ENCODE data around the gene BOK. TPM values are rescaled to one million over a fixed set of nuclear protein-coding genes. Genes with fewer than 3 reads are reported as not detected.

BOK gene
- total and polyA plus RNA-seq, 2 donors (not counting 3 experiments of a cell fraction or from before 2014, with no cell fraction given): 76.0 to 95.5 TPM

- ChIA-PET CTCF (interaction anchor here (1.1 to 1.9 kb wide), 2 partner anchors 11 to 57 kb away, joined by 3 to 7 read pairs; partner anchors contain the start of gene STK25), POLR2A (no interaction called here)
- TF ChIP-seq EZH2 (IDR thresholded peaks at IDR 0.05; ENCODE audit: borderline replicate concordance, low read depth, low read length, severe bottlenecking): no peak
- TF ChIP-seq POLR2A (IDR thresholded peaks at IDR 0.05; ENCODE audit: low read depth, low read length): no peak
- no peak for TF ChIP-seq FOS (IDR thresholded peaks at IDR 0.05; ENCODE audit: borderline replicate concordance, insufficient read depth, low read length)
- no peak for TF ChIP-seq GATA2 (IDR thresholded peaks at IDR 0.05; ENCODE audit: insufficient read depth, insufficient read length, low read depth, low read length)
- no peak for TF ChIP-seq MYC (IDR thresholded peaks at IDR 0.05; ENCODE audit: low read depth, low read length)
- TF ChIP-seq MAX (IDR thresholded peaks at IDR 0.05; ENCODE audit: insufficient read depth, insufficient read length): no peak
- TF ChIP-seq CTCF (IDR thresholded peaks at IDR 0.05; ENCODE audit: extremely low read depth in 1 of 2, insufficient read depth in 1 of 2, low read depth in 1 of 2, low read length in 2 of 2): no peak
- TF ChIP-seq POLR2AphosphoS5 (IDR thresholded peaks at IDR 0.05; ENCODE audit: insufficient read depth, low read depth, low read length): no peak
- no peaks in the 10 kb centered on the region for H3K27me3 ChIP-seq (ENCODE audit: control insufficient read depth in 2 of 2, insufficient read depth in 2 of 2, low read length in 2 of 2)
- DNase-seq (ENCODE audit: low read depth, low spot score) (no peak), FAIRE-seq (no peak)
- H3K79me2 ChIP-seq (ENCODE audit: control insufficient read depth, insufficient read depth, low read length): peaks cover 48% of the 10 kb centered on the region
- no peak overlapping the region for H3K4me2 ChIP-seq (ENCODE audit: insufficient read depth, low read length)
- H3K36me3 ChIP-seq (ENCODE audit: control insufficient read depth in 2 of 2, extremely low read depth in 1 of 2, insufficient read depth in 2 of 2, low read length in 2 of 2): peaks cover 5 to 29% of the 10 kb centered on the region in 2 experiments
- no peak overlapping the region for H3K4me3 ChIP-seq (replicated peaks in 1 of 3; ENCODE audit: insufficient read depth in 1 of 3, low read depth in 1 of 3, low read length in 3 of 3)
- H3K27ac ChIP-seq (ENCODE audit: insufficient read depth, low read depth, low read length): no peak overlapping the region
- BruUV-seq (replicated peaks): no TSS peak
- H4K20me1 ChIP-seq (replicated peaks; ENCODE audit: control insufficient read depth, extremely low read depth, insufficient read depth, low read length): no peaks in the 10 kb centered on the region
- no peak overlapping the region for H2AFZ ChIP-seq (ENCODE audit: low read depth, low read length)
- peaks cover 22% of the 10 kb centered on the region for H3K4me1 ChIP-seq (ENCODE audit: control insufficient read depth, extremely low read depth, insufficient read depth, low read length)
- H3K9me1 ChIP-seq (replicated peaks; ENCODE audit: control insufficient read depth, extremely low read depth, insufficient read depth, low read length): no peaks in the 10 kb centered on the region
- H3K9me3 ChIP-seq (replicated peaks; ENCODE audit: control insufficient read depth, insufficient read depth, low read length): no peaks in the 10 kb centered on the region
- dilution Hi-C loops (cut with MboI; ENCODE audit: extremely low pct_ligation_motif_present, low sequenced_read_pairs): no loop called here
- H3K9ac ChIP-seq (replicated peaks; ENCODE audit: extremely low read depth, insufficient read depth, low read length): no peak overlapping the region
- intact Hi-C loops (cut with micrococcal nuclease): no loop called here
Measured at GRCh38 chr2:241564596-241565410, 6.3 kb downstream of the BOK start.
